ENCODE data around the gene OR4D9.
"Not testable (repeated sequence)": the region's sequence is repeated elsewhere in the genome, so short reads cannot be mapped to it uniquely, and the experiment has no call there.

Gene OR4D9
- long read RNA-seq, donor 1, result 0 reads
- long read RNA-seq, donor 2, result 0 reads
- long read RNA-seq, donor 3, result 0 reads
- long read RNA-seq, donor 4, result 0 reads
- long read RNA-seq, donor 5, result 0 reads
- long read RNA-seq, donor 6, result 0 reads
- long read RNA-seq, donor 7, result 0 reads
- long read RNA-seq, donor 8, result 0 reads

- DNase-seq, result no peak
Observed at GRCh38 chr11:59510941-59511589, at the start of gene OR4D9. Gene OR4D9, plus strand, starts transcription at chr11:59511539. Its CDS starts 3,374 bp downstream, at chr11:59514913.

- peak; percentile 9 for DNase-seq
Observed at GRCh38 chr11:59463190-59463641, 48.1 kb upstream of the OR4D9 start.

- no peak for DNase-seq
Observed at GRCh38 chr11:59473015-59473414, 38.3 kb upstream of the OR4D9 start, which contains the start of gene OR4D10. Gene OR4D10, plus strand, starts transcription at chr11:59473315. Its CDS starts 4,115 bp downstream, at chr11:59477430.

GRCh38 chr11:59475176-59475575 lies 36.2 kb upstream of the OR4D9 start:
- DNase-seq, result no peak

- no peak for DNase-seq
Observed at GRCh38 chr11:59479906-59480305, 31.4 kb upstream of the OR4D9 start.

GRCh38 chr11:59480359-59480758 lies 31.0 kb upstream of the OR4D9 start:
- no peak for DNase-seq

- no peak for DNase-seq
Observed at GRCh38 chr11:59501931-59502330, 9.4 kb upstream of the OR4D9 start.

- no peak for DNase-seq
Observed at GRCh38 chr11:59503276-59503675, 8.1 kb upstream of the OR4D9 start, which contains the start of gene OR4D11. Gene OR4D11, plus strand, starts transcription at chr11:59503576. Its CDS starts 0 bp downstream, at chr11:59503576.

GRCh38 chr11:59511675-59512074 lies 336 bp downstream of the OR4D9 start:
- DNase-seq, result no peak

GRCh38 chr11:59520139-59520538 lies 8.8 kb downstream of the OR4D9 start:
- DNase-seq, result not testable (repeated sequence)

- no peak for DNase-seq
Observed at GRCh38 chr11:59520741-59521140, 9.4 kb downstream of the OR4D9 start.

GRCh38 chr11:59523541-59523940 lies 12.2 kb downstream of the OR4D9 start:
- DNase-seq, result no peak

GRCh38 chr11:59528711-59529110 lies 17.4 kb downstream of the OR4D9 start:
- peak; percentile 12 for DNase-seq

- no peak for DNase-seq
Observed at GRCh38 chr11:59532620-59533019, 21.3 kb downstream of the OR4D9 start.

GRCh38 chr11:59534676-59535075 lies 23.3 kb downstream of the OR4D9 start:
- DNase-seq, result no peak

- DNase-seq, result no peak
Observed at GRCh38 chr11:59542142-59542810, 30.9 kb downstream of the OR4D9 start.

GRCh38 chr11:59543713-59544112 lies 32.4 kb downstream of the OR4D9 start:
- not testable (repeated sequence) for DNase-seq

GRCh38 chr11:59544869-59545178 lies 33.5 kb downstream of the OR4D9 start:
- no peak for DNase-seq

- no peak for DNase-seq
Observed at GRCh38 chr11:59545179-59546020, 34.1 kb downstream of the OR4D9 start.

GRCh38 chr11:59547605-59548308 lies 36.4 kb downstream of the OR4D9 start:
- DNase-seq, result not testable (repeated sequence)

GRCh38 chr11:59548309-59548656 lies 36.9 kb downstream of the OR4D9 start:
- no peak for DNase-seq

GRCh38 chr11:59550368-59550841 lies 39.1 kb downstream of the OR4D9 start:
- peak; percentile 87 for DNase-seq

Measured in right kidney (tissue), 9 donors.